HEK293T (cell line): ENCODE results near the gene SNAPC4.

Experiments used
- CTCF ChIA-PET: fragments of 350-600 bp; formaldehyde crosslinking; extraction: SDS; loops from one replicate; lab custom pipeline; 2021; ENCODE audit warnings: antibody characterized with exemption, inconsistent platforms; lab: Yijun Ruan, JAX
- POLR2A ChIA-PET: fragments of 350-600 bp; formaldehyde crosslinking; extraction: SDS; loops from one replicate; lab custom pipeline; 2020; ENCODE audit warnings: antibody characterized with exemption, inconsistent platforms; lab: Yijun Ruan, JAX
- DNase-seq: peaks from one replicate; pipeline ENCODE4 v3.0.0; 2012; ENCODE audit warnings: mixed read lengths; ENCODE audit errors: extremely low spot score
- ARNT ChIP-seq: fragments of 450-650 bp; IDR thresholded peaks from 2 replicates; pipeline ENCODE4 v1.6.1; 2017; ENCODE audit warnings: mild to moderate bottlenecking
- BHLHE40 ChIP-seq: fragments of 450-650 bp; IDR thresholded peaks from 2 replicates; pipeline ENCODE4 v1.6.1; 2016; ENCODE audit warnings: mild to moderate bottlenecking, moderate library complexity, borderline replicate concordance
- CTBP1 ChIP-seq: fragments of 450-650 bp; IDR thresholded peaks from 2 replicates; pipeline ENCODE4 v1.6.1; 2016; ENCODE audit warnings: borderline replicate concordance
- ELF4 ChIP-seq: fragments of 450-650 bp; IDR thresholded peaks from 2 replicates; pipeline ENCODE4 v1.6.1; 2017; ENCODE audit warnings: antibody characterized with exemption
- FOXA1 ChIP-seq: fragments of 450-650 bp; IDR thresholded peaks from 2 replicates; pipeline ENCODE4 v1.6.1; 2016; ENCODE audit warnings: mild to moderate bottlenecking
- FOXK2 ChIP-seq: fragments of 450-650 bp; IDR thresholded peaks from 2 replicates; pipeline ENCODE4 v1.6.1; 2016; ENCODE audit warnings: mild to moderate bottlenecking
- FOXM1 ChIP-seq: fragments of 450-650 bp; IDR thresholded peaks from 2 replicates; pipeline ENCODE4 v1.6.1; 2017; ENCODE audit warnings: mild to moderate bottlenecking, borderline replicate concordance
- HDGF ChIP-seq: fragments of 450-650 bp; IDR thresholded peaks from 2 replicates; pipeline ENCODE4 v1.6.1; 2017; ENCODE audit warnings: antibody characterized with exemption, borderline replicate concordance
- L3MBTL2 ChIP-seq: fragments of 450-650 bp; conservative IDR thresholded peaks from 2 replicates; pipeline ENCODE4 v1.6.1; 2016; ENCODE audit warnings: mild to moderate bottlenecking
- LEF1 ChIP-seq: fragments of 450-650 bp; IDR thresholded peaks from 2 replicates; pipeline ENCODE4 v1.6.1; 2017; ENCODE audit warnings: mild to moderate bottlenecking, borderline replicate concordance
- NFRKB ChIP-seq: fragments of 450-650 bp; IDR thresholded peaks from 2 replicates; pipeline ENCODE4 v1.6.1; 2016; ENCODE audit warnings: mild to moderate bottlenecking, moderate library complexity
- PKNOX1 ChIP-seq: fragments of 450-650 bp; IDR thresholded peaks from 2 replicates; pipeline ENCODE4 v1.6.1; 2016
- SP1 ChIP-seq: fragments of 450-650 bp; IDR thresholded peaks from 2 replicates; pipeline ENCODE4 v1.6.1; 2017
- SUZ12 ChIP-seq: fragments of 450-650 bp; IDR thresholded peaks from 2 replicates; pipeline ENCODE4 v1.6.1; 2016; ENCODE audit warnings: mild to moderate bottlenecking
- TARDBP ChIP-seq: fragments of 450-650 bp; IDR thresholded peaks from 2 replicates; pipeline ENCODE4 v1.6.1; 2016
- ZNF384 ChIP-seq: fragments of 450-650 bp; IDR thresholded peaks from 2 replicates; pipeline ENCODE4 v1.6.1; 2016

The SNAPC4 gene

DNA sequence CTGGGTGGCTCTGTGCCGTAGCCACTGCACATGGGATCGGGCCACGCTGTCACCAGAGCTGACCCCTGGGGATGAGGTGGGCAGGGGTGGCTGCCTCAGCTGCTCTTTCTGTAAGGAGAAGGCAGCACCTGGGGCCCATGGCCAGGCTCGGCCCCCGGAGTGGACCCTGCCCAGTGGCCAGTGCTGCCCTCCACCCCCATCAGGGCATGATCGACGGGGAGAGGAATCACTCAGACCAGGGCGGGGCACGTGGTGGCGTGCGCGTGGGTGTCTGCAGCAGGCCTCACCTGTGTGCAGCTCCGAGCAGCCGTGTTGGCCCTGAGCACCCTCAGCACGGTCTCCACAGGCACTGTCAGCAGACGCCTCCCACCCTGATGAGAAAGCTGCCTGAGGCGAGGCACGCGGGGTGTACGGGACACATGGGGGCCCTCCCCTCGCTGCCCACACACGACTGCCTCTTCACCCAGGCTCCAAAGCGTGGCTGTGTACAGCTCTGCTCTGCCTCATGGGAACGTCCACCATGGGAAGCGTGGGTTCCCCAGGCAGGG is 17.9 kb downstream of the SNAPC4 start:
- no peak for TF ChIP-seq HDGF
- no peak for TF ChIP-seq LEF1
- TF ChIP-seq FOXK2: no peak
- TF ChIP-seq SUZ12: no peak
- TF ChIP-seq FOXM1: no peak
- ChIA-PET POLR2A (no interaction called here), CTCF (no interaction called here)
- DNase-seq: no peak

- no peak for TF ChIP-seq FOXK2
- TF ChIP-seq ARNT: no peak
- TF ChIP-seq LEF1: no peak
- TF ChIP-seq PKNOX1: no peak
- TF ChIP-seq CTBP1: no peak
- no peak for TF ChIP-seq TARDBP
- TF ChIP-seq FOXM1: no peak
- TF ChIP-seq L3MBTL2: no peak
- POLR2A ChIA-PET: interaction anchor here (0.8 kb wide), 1 partner anchor 18 kb away, joined by 3 read pairs; no protein-coding TSS in a partner anchor
- DNase-seq: no peak
- CTCF ChIA-PET: no interaction called here
These were observed 18.7 kb downstream of the SNAPC4 start for GRCh38 chr9:136381311-136381710.

DNA sequence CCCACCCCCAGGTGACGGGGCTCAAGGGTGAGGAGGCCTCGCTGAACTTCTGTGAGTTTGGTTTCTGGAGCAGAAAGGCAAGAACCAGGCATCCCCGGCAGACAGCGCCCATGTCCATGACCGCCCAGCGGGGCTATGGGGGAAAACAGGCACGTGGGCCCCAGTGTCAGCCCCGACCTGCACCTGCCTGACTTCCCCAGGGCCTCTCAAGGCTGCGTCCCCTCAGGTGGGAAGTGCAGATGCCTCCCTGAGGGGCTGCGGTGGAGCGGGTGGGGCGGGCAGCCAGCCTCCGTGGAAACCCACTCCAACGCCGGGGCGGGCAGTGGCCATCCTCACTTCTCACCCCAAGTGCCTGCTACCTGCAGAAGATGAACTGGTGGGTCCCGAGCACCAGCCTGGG is 19.6 kb downstream of the SNAPC4 start:
- TF ChIP-seq ARNT (no peak), SP1 (no peak), LEF1 (no peak), SUZ12 (no peak), ELF4 (no peak), TARDBP (no peak), FOXK2 (no peak), CTBP1 (no peak), NFRKB (no peak), FOXM1 (no peak), ZNF384 (no peak), HDGF (no peak), BHLHE40 (no peak), L3MBTL2 (no peak)
- no peak for DNase-seq
- POLR2A ChIA-PET: no interaction called here
- CTCF ChIA-PET: no interaction called here

DNA sequence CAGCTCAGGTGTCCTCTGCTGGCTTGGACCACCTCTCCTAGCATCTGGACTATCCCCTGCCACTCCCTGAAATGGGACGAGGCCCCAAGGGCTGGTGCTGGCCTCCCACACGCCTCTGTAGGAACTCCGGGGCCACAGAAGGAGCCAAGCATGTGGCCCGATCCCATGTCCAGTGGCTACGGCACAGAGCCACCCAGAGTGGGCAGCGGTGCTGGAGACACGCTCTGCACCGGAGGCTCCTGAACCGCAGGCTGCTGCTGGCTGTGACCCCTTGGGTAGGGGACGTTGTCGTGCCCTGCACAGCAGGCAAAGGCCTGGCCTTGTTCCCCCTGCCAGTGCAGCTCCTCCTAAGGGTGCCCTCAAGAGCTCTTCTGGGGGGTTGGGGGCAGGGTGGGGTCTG is 20.1 kb downstream of the SNAPC4 start:
- DNase-seq: no peak
- ChIA-PET POLR2A (no interaction called here), CTCF (no interaction called here)
- TF ChIP-seq ZNF384: no peak
- TF ChIP-seq BHLHE40: no peak
- no peak for TF ChIP-seq PKNOX1
- no peak for TF ChIP-seq TARDBP
- TF ChIP-seq HDGF: no peak
- no peak for TF ChIP-seq LEF1
- TF ChIP-seq FOXM1: no peak
- no peak for TF ChIP-seq SUZ12
- TF ChIP-seq FOXA1: no peak
- TF ChIP-seq CTBP1: no peak
- TF ChIP-seq ELF4: no peak
- no peak for TF ChIP-seq FOXK2

GRCh38 chr9:136379401-136379800 is 20.6 kb downstream of the SNAPC4 start:
- DNase-seq: no peak
- ChIA-PET POLR2A (interaction anchor here (0.6 kb wide), 1 partner anchor 20 kb away, joined by 3 read pairs; no protein-coding TSS in a partner anchor), CTCF (no interaction called here)
- TF ChIP-seq HDGF: no peak
- TF ChIP-seq ARNT: no peak
- TF ChIP-seq FOXM1: no peak
- no peak for TF ChIP-seq L3MBTL2
- no peak for TF ChIP-seq SUZ12
- no peak for TF ChIP-seq ELF4
- no peak for TF ChIP-seq SP1
- TF ChIP-seq TARDBP: no peak
- no peak for TF ChIP-seq LEF1
- no peak for TF ChIP-seq BHLHE40
- TF ChIP-seq NFRKB: no peak
- no peak for TF ChIP-seq CTBP1
- TF ChIP-seq ZNF384: no peak
- no peak for TF ChIP-seq PKNOX1
- no peak for TF ChIP-seq FOXA1
- TF ChIP-seq FOXK2: no peak

DNA sequence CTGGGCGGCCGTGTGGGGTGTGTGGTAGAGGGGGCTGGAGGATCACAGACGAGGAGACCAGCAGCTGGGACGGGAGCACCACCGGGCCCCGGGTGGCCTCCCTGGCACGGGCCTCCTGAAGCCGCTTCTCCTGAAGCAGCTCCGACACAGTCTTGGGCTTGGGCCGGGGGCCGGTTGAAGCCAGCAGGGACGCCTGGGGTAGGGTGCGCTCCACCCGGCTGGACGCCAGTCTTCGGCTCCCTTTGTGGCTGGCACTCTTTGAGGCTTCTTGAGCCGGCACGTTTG is 21.0 kb downstream of the SNAPC4 start:
- ChIA-PET CTCF (no interaction called here), POLR2A (interaction anchor here (0.6 kb wide), 1 partner anchor 21 kb away, joined by 3 read pairs; no protein-coding TSS in a partner anchor)
- DNase-seq: no peak
- TF ChIP-seq ELF4 (no peak), L3MBTL2 (no peak), SUZ12 (no peak), LEF1 (no peak), FOXM1 (no peak), NFRKB (no peak), SP1 (no peak), HDGF (no peak), BHLHE40 (no peak), FOXA1 (no peak), FOXK2 (no peak), ARNT (no peak), ZNF384 (no peak), CTBP1 (no peak), PKNOX1 (no peak), TARDBP (no peak)
